WTC11 (cell line): ENCODE measurements around the gene PKP4.

Experiments
- FOXK1 ChIP-seq: sonication (generic); formaldehyde crosslinking; IDR thresholded peaks from 2 replicates; pipeline ENCODE4 v1.8.0; 2022; ENCODE audit warnings: mild to moderate bottlenecking, moderate library complexity, missing genetic modification reagents
- GABPB1 ChIP-seq: sonication (generic); formaldehyde crosslinking; IDR thresholded peaks from 2 replicates; pipeline ENCODE4 v1.8.1; 2023; ENCODE audit warnings: mild to moderate bottlenecking, missing genetic modification reagents
- JUN ChIP-seq: sonication (generic); formaldehyde crosslinking; IDR thresholded peaks from 2 replicates; pipeline ENCODE4 v1.8.0; 2023; ENCODE audit warnings: mild to moderate bottlenecking, missing genetic modification reagents
- NFYB ChIP-seq: sonication (generic); formaldehyde crosslinking; conservative IDR thresholded peaks from 2 replicates; pipeline ENCODE4 v1.8.0; 2022; ENCODE audit warnings: low read depth, missing genetic modification reagents
- NR3C1 ChIP-seq: sonication (generic); formaldehyde crosslinking; conservative IDR thresholded peaks from 2 replicates; pipeline ENCODE4 v1.8.1; 2023; ENCODE audit warnings: low read depth, mild to moderate bottlenecking, missing genetic modification reagents
- OVOL2 ChIP-seq: fragments of 250-450 bp; sonication (Bioruptor Pico); IDR thresholded peaks from 2 replicates; pipeline ENCODE4 v1.9.0; 2021; ENCODE audit warnings: mild to moderate bottlenecking, borderline replicate concordance
- TCF7 ChIP-seq: sonication (generic); formaldehyde crosslinking; IDR thresholded peaks from 2 replicates; pipeline ENCODE4 v1.8.0; 2022; ENCODE audit warnings: mild to moderate bottlenecking, low read depth, missing genetic modification reagents, moderate library complexity
- TF ChIP-seq, protein P1 (sequence below): fragments of 200-600 bp; IDR thresholded peaks from 2 replicates; pipeline ENCODE4 v1.8.0; 2022; ENCODE audit warnings: antibody characterized with exemption
- TF ChIP-seq, protein P2 (sequence below): sonication (generic); formaldehyde crosslinking; IDR thresholded peaks from 2 replicates; pipeline ENCODE4 v1.8.1; 2022; ENCODE audit warnings: low read depth, missing genetic modification reagents, borderline replicate concordance
- TF ChIP-seq, protein P3 (sequence below): sonication (generic); formaldehyde crosslinking; IDR thresholded peaks from 2 replicates; pipeline ENCODE4 v1.8.0; 2022; ENCODE audit warnings: mild to moderate bottlenecking, missing genetic modification reagents
- TF ChIP-seq, protein P4 (sequence below): sonication (generic); formaldehyde crosslinking; IDR thresholded peaks from 2 replicates; pipeline ENCODE4 v1.8.1; 2023; ENCODE audit warnings: mild to moderate bottlenecking, missing genetic modification reagents
- TF ChIP-seq, protein P5 (sequence below): sonication (generic); formaldehyde crosslinking; IDR thresholded peaks from 2 replicates; pipeline ENCODE4 v1.8.0; 2023; ENCODE audit warnings: mild to moderate bottlenecking, missing genetic modification reagents
- TF ChIP-seq, protein P6 (sequence below): sonication (generic); formaldehyde crosslinking; conservative IDR thresholded peaks from 2 replicates; pipeline ENCODE4 v1.8.1; 2022; ENCODE audit warnings: mild to moderate bottlenecking, missing genetic modification reagents

DNA sequence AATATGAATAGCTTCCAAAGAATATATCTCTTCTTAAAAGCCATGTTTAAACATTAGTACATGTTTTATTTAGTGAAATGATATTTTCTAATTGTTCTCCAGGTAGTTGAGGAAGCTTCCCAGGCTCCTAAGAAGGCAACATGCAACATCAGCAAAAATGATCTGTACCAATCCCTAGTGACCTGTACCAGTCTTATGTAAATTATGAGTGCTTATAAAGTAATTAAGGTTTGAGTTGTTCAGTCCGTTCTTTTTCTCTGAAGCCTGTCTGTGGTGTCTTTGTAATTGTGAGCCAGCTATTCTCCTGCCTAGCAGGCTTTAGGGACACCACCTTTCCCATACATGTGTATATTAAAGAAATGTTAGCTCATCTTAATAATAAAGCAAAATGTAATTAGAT, 98.2 kb downstream of the PKP4 start:
- TF ChIP-seq, protein P1, sequence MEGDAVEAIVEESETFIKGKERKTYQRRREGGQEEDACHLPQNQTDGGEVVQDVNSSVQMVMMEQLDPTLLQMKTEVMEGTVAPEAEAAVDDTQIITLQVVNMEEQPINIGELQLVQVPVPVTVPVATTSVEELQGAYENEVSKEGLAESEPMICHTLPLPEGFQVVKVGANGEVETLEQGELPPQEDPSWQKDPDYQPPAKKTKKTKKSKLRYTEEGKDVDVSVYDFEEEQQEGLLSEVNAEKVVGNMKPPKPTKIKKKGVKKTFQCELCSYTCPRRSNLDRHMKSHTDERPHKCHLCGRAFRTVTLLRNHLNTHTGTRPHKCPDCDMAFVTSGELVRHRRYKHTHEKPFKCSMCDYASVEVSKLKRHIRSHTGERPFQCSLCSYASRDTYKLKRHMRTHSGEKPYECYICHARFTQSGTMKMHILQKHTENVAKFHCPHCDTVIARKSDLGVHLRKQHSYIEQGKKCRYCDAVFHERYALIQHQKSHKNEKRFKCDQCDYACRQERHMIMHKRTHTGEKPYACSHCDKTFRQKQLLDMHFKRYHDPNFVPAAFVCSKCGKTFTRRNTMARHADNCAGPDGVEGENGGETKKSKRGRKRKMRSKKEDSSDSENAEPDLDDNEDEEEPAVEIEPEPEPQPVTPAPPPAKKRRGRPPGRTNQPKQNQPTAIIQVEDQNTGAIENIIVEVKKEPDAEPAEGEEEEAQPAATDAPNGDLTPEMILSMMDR = no peak
- TF ChIP-seq OVOL2 (CRISPR knock-in tag) (no peak), GABPB1 (CRISPR knock-in tag) (no peak), FOXK1 (CRISPR knock-in tag) (no peak), NFYB (no peak), TCF7 (no peak), NR3C1 (CRISPR knock-in tag) (no peak), JUN (CRISPR knock-in tag) (no peak)
- TF ChIP-seq, protein P2, sequence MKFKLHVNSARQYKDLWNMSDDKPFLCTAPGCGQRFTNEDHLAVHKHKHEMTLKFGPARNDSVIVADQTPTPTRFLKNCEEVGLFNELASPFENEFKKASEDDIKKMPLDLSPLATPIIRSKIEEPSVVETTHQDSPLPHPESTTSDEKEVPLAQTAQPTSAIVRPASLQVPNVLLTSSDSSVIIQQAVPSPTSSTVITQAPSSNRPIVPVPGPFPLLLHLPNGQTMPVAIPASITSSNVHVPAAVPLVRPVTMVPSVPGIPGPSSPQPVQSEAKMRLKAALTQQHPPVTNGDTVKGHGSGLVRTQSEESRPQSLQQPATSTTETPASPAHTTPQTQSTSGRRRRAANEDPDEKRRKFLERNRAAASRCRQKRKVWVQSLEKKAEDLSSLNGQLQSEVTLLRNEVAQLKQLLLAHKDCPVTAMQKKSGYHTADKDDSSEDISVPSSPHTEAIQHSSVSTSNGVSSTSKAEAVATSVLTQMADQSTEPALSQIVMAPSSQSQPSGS (CRISPR knock-in tag) = no peak
- TF ChIP-seq, protein P3, sequence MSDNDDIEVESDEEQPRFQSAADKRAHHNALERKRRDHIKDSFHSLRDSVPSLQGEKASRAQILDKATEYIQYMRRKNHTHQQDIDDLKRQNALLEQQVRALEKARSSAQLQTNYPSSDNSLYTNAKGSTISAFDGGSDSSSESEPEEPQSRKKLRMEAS (CRISPR knock-in tag) = no peak
- TF ChIP-seq, protein P4, sequence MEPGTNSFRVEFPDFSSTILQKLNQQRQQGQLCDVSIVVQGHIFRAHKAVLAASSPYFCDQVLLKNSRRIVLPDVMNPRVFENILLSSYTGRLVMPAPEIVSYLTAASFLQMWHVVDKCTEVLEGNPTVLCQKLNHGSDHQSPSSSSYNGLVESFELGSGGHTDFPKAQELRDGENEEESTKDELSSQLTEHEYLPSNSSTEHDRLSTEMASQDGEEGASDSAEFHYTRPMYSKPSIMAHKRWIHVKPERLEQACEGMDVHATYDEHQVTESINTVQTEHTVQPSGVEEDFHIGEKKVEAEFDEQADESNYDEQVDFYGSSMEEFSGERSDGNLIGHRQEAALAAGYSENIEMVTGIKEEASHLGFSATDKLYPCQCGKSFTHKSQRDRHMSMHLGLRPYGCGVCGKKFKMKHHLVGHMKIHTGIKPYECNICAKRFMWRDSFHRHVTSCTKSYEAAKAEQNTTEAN = no peak
- TF ChIP-seq, protein P5, sequence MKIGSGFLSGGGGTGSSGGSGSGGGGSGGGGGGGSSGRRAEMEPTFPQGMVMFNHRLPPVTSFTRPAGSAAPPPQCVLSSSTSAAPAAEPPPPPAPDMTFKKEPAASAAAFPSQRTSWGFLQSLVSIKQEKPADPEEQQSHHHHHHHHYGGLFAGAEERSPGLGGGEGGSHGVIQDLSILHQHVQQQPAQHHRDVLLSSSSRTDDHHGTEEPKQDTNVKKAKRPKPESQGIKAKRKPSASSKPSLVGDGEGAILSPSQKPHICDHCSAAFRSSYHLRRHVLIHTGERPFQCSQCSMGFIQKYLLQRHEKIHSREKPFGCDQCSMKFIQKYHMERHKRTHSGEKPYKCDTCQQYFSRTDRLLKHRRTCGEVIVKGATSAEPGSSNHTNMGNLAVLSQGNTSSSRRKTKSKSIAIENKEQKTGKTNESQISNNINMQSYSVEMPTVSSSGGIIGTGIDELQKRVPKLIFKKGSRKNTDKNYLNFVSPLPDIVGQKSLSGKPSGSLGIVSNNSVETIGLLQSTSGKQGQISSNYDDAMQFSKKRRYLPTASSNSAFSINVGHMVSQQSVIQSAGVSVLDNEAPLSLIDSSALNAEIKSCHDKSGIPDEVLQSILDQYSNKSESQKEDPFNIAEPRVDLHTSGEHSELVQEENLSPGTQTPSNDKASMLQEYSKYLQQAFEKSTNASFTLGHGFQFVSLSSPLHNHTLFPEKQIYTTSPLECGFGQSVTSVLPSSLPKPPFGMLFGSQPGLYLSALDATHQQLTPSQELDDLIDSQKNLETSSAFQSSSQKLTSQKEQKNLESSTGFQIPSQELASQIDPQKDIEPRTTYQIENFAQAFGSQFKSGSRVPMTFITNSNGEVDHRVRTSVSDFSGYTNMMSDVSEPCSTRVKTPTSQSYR = no peak
- TF ChIP-seq, protein P6, sequence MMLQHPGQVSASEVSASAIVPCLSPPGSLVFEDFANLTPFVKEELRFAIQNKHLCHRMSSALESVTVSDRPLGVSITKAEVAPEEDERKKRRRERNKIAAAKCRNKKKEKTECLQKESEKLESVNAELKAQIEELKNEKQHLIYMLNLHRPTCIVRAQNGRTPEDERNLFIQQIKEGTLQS (CRISPR knock-in tag) = no peak
